RWPE1 (cell line): ENCODE results near the gene GAL3ST2.

Experiments used
- CTCF ChIA-PET: fragments of 350-600 bp; sonication (Branson Sonifier 250); formaldehyde crosslinking; extraction: SDS; loops from one replicate; lab custom pipeline; 2021; lab: Yijun Ruan, JAX
- POLR2A ChIA-PET: fragments of 400-600 bp; formaldehyde crosslinking; extraction: SDS; loops from one replicate; lab custom pipeline; 2020; ENCODE audit warnings: antibody characterized with exemption; ENCODE audit not compliant: low non-redundant PET; lab: Yijun Ruan, JAX
- DNase-seq: peaks from one replicate; pipeline ENCODE4 v3.0.0; 2012; ENCODE audit warnings: low spot score
- H3K27ac ChIP-seq: fragments of 450-650 bp; 2 replicates; pipeline ENCODE4 v1.5.1; 2017
- CTCF ChIP-seq: fragments of 450-650 bp; conservative IDR thresholded peaks from 2 replicates; pipeline ENCODE4 v1.5.1; 2017; ENCODE audit warnings: low read depth, mild to moderate bottlenecking

Gene GAL3ST2

GRCh38 chr2:241771286-241772062, 5.1 kb upstream of the GAL3ST2 start:
- POLR2A ChIA-PET: no interaction called here
- TF ChIP-seq CTCF: no peak
- DNase-seq: no peak
- CTCF ChIA-PET: no interaction called here
- H3K27ac ChIP-seq: no peak overlapping the region

- no peak for DNase-seq
- ChIA-PET POLR2A (no interaction called here), CTCF (no interaction called here)
- no peak overlapping the region for H3K27ac ChIP-seq
- no peak for TF ChIP-seq CTCF
These were observed 4.5 kb upstream of the GAL3ST2 start for GRCh38 chr2:241772063-241772499.

- H3K27ac ChIP-seq: no peak overlapping the region
- ChIA-PET CTCF (interaction anchor here (0.6 to 1.1 kb wide), 2 partner anchors 70 to 108 kb away, joined by 3 to 5 read pairs; no protein-coding TSS in a partner anchor), POLR2A (no interaction called here)
- no peak for TF ChIP-seq CTCF
- no peak for DNase-seq
These were observed 2.9 kb upstream of the GAL3ST2 start for GRCh38 chr2:241773511-241774418.

- no peak for TF ChIP-seq CTCF
- H3K27ac ChIP-seq: no peak overlapping the region
- DNase-seq: peak; percentile 60
- ChIA-PET CTCF (interaction anchor here (1.1 kb wide), 1 partner anchor 69 kb away, joined by 5 read pairs; no protein-coding TSS in a partner anchor), POLR2A (interaction anchor here (0.5 kb wide), 1 partner anchor 39 kb away, joined by 3 read pairs; no protein-coding TSS in a partner anchor)
These were observed 2.0 kb upstream of the GAL3ST2 start for GRCh38 chr2:241774419-241775222.

GRCh38 chr2:241775223-241776177, 1.1 kb upstream of the GAL3ST2 start:
- ChIA-PET POLR2A (interaction anchor here (0.5 to 0.8 kb wide), 2 partner anchors 20 to 126 kb away, joined by 3 read pairs; no protein-coding TSS in a partner anchor), CTCF (interaction anchor here (1.1 kb wide), 1 partner anchor 68 kb away, joined by 5 read pairs; no protein-coding TSS in a partner anchor)
- no peak overlapping the region for H3K27ac ChIP-seq
- TF ChIP-seq CTCF: no peak
- DNase-seq: no peak
